ENCODE measurements around the gene MRTFA. TPM values are rescaled to one million over a fixed set of nuclear protein-coding genes. Genes with fewer than 3 reads are reported as not detected.

Gene MRTFA
- total and polyA plus RNA-seq, 2 of the 13 experiments (the other 11 are each of a cell fraction or from before 2014, with no cell fraction given) = 2.4 to 8.2 TPM

DNA sequence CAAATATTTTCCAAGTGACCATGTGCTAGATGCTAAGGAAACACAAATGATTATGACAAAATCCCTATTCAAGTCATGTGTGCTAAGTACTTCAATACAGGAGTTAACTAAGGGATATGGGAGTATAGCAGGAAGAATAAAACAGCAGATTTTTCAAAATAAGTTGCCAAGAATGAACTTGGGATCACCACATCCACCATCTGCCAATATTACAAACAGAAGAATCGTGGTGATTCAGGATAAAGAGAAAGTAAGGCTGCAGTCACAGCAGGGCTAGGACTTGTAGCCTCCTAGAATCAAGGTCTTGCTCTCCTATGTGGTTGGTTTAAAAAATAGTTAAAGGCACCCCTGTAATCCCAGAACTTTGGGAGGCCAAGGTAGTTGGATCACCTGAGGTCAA is 34.3 kb downstream of the MRTFA start:
- no TSS peak for BruUV-seq (replicated peaks)
- no peaks in the 10 kb centered on the region for H3K27me3 ChIP-seq (ENCODE audit: control insufficient read depth in 1 of 2, insufficient read depth in 2 of 2, low read length in 2 of 2)
- ChIA-PET CTCF (ENCODE audit: low intra/inter-chr PET ratio, low total read pairs) (no interaction called here), POLR2A (no interaction called here)
- intact Hi-C loops (cut with micrococcal nuclease; ENCODE audit: unreplicated experiment) = no loop called here
- no peak overlapping the region for H3K4me3 ChIP-seq (replicated peaks in 1 of 3; ENCODE audit: insufficient read depth in 1 of 3, low read depth in 2 of 3, low read length in 3 of 3)
- H3K4me2 ChIP-seq (ENCODE audit: low read depth, low read length) = no peak overlapping the region
- TF ChIP-seq ARNT2 (CRISPR knock-in tag; IDR thresholded peaks at IDR 0.05; ENCODE audit: low read depth) (no peak), TFAP4 (IDR thresholded peaks at IDR 0.05; ENCODE audit: borderline replicate concordance, low read depth) (no peak), ATAD3A (CRISPR knock-in tag; IDR thresholded peaks at IDR 0.05) (no peak), ZFAT (CRISPR knock-in tag; conservative IDR thresholded peaks at IDR 0.05) (no peak), E2F1 (CRISPR knock-in tag; IDR thresholded peaks at IDR 0.05) (no peak), CCAR2 (optimal IDR thresholded peaks at IDR 0.05; ENCODE audit: low read depth, low read length) (no peak), HOXD1 (CRISPR knock-in tag; IDR thresholded peaks at IDR 0.05) (no peak), ZIK1 (CRISPR knock-in tag; IDR thresholded peaks at IDR 0.05; ENCODE audit: borderline replicate concordance, low read depth) (no peak), ZBTB21 (CRISPR knock-in tag; IDR thresholded peaks at IDR 0.05) (no peak), ZNF7 (CRISPR knock-in tag; IDR thresholded peaks at IDR 0.05) (no peak), KAT7 (CRISPR knock-in tag; IDR thresholded peaks at IDR 0.05; ENCODE audit: borderline replicate concordance) (no peak), MXD1 (CRISPR knock-in tag; IDR thresholded peaks at IDR 0.05) (no peak), HCFC1 (IDR thresholded peaks at IDR 0.05; ENCODE audit: low read depth, low read length) (no peak), RXRA (CRISPR knock-in tag; IDR thresholded peaks at IDR 0.05) (no peak), MAZ (IDR thresholded peaks at IDR 0.05; ENCODE audit: borderline replicate concordance, low read depth, low read length) (no peak), MAZ (CRISPR knock-in tag; IDR thresholded peaks at IDR 0.05; ENCODE audit: low read depth) (no peak), NR3C1 (CRISPR knock-in tag; IDR thresholded peaks at IDR 0.05) (no peak), NFATC3 (CRISPR knock-in tag; IDR thresholded peaks at IDR 0.05) (no peak), KLF9 (CRISPR knock-in tag; IDR thresholded peaks at IDR 0.05; ENCODE audit: low read depth) (no peak)
- TF ChIP-seq, protein P1, sequence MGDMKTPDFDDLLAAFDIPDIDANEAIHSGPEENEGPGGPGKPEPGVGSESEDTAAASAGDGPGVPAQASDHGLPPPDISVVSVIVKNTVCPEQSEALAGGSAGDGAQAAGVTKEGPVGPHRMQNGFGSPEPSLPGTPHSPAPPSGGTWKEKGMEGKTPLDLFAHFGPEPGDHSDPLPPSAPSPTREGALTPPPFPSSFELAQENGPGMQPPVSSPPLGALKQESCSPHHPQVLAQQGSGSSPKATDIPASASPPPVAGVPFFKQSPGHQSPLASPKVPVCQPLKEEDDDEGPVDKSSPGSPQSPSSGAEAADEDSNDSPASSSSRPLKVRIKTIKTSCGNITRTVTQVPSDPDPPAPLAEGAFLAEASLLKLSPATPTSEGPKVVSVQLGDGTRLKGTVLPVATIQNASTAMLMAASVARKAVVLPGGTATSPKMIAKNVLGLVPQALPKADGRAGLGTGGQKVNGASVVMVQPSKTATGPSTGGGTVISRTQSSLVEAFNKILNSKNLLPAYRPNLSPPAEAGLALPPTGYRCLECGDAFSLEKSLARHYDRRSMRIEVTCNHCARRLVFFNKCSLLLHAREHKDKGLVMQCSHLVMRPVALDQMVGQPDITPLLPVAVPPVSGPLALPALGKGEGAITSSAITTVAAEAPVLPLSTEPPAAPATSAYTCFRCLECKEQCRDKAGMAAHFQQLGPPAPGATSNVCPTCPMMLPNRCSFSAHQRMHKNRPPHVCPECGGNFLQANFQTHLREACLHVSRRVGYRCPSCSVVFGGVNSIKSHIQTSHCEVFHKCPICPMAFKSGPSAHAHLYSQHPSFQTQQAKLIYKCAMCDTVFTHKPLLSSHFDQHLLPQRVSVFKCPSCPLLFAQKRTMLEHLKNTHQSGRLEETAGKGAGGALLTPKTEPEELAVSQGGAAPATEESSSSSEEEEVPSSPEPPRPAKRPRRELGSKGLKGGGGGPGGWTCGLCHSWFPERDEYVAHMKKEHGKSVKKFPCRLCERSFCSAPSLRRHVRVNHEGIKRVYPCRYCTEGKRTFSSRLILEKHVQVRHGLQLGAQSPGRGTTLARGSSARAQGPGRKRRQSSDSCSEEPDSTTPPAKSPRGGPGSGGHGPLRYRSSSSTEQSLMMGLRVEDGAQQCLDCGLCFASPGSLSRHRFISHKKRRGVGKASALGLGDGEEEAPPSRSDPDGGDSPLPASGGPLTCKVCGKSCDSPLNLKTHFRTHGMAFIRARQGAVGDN (CRISPR knock-in tag; IDR thresholded peaks at IDR 0.05) = no peak
- no peak overlapping the region for H2AFZ ChIP-seq (ENCODE audit: low read length)
- no peak for ATAC-seq
- peaks cover 62% of the 10 kb centered on the region for H3K4me1 ChIP-seq (ENCODE audit: insufficient read depth, low read length)
- H3K9me3 ChIP-seq (ENCODE audit: low read length) = no peaks in the 10 kb centered on the region
- H4K20me1 ChIP-seq (ENCODE audit: insufficient read depth, low read length) = no peaks in the 10 kb centered on the region; the same call in 1 of the 2 replicates
- peaks cover 79% of the 10 kb centered on the region for H3K79me2 ChIP-seq (ENCODE audit: insufficient read depth, low read length)
- FAIRE-seq = no peak
- no peak overlapping the region for H3K27ac ChIP-seq (ENCODE audit: extremely low read length, insufficient read depth, low read length)
- H3K9ac ChIP-seq (ENCODE audit: insufficient read depth, low read depth, low read length) = no peak overlapping the region
- 100% methylated on average over 1 of the region's 1 CpG for WGBS (ENCODE audit: low lambda C conversion rate)
- in situ Hi-C loops (cut with HindIII; ENCODE audit: extremely low pct_ligation_motif_present, low pct_unique_long_range_greater_than_20kb) = no loop called here
- no peaks in the 10 kb centered on the region; a peak in 1 of 5 replicates for H3K36me3 ChIP-seq (replicated peaks in 1 of 2; ENCODE audit: control insufficient read depth in 1 of 2, insufficient read depth in 2 of 2, low read length in 2 of 2)
- no peak for DNase-seq (ENCODE audit: low spot score)

All from HepG2 (cell line).